ENCODE results near the gene COX8A.
"Not testable (repeated sequence)": the region's sequence is repeated elsewhere in the genome, so short reads cannot be mapped to it uniquely, and the experiment has no call there.

Gene COX8A, protein sequence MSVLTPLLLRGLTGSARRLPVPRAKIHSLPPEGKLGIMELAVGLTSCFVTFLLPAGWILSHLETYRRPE

DNA sequence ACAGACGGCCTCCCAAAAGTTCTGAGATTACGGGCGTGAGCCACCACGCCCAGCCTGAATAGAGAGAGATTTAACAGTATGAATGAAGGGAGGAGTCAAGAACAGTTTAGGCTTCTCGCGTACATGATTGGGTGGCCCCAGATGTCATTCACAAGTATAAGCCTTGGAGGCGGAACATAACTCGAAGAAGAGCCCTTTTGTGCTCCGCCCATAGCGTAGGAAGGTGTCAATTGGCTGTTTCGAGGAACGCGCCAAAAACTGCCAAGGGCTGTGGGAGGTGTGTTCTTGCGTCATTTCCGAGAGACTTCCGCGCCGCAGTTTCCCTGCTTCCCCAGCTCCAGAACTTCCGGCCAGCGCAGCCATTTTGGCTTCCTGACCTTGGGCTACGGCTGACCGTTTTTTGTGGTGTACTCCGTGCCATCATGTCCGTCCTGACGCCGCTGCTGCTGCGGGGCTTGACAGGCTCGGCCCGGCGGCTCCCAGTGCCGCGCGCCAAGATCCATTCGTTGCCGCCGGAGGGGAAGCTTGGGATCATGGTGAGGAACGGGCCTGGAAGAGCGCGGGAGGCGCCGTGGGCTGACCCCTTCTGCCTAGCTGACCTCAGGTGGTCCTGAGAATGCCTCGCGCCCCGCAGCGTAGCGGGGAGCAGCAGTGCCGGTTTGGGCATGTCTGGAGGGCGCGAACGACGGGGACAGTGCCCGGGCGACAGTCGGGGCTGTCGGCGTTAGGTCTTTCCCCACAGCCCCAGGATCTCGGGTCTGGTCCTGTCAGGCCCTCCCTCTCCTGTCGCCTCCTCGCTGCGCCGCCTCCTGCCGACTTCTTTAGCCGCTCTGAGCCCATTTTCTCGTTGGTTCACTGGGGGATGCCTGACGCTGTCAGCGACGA is at the start of gene COX8A:
Gene COX8A, plus strand, starts transcription at position 362 of the 885 bp plus-strand sequence. Its CDS starts 61 bp downstream, at position 423.
- peak; percentile 99 for DNase-seq

DNA sequence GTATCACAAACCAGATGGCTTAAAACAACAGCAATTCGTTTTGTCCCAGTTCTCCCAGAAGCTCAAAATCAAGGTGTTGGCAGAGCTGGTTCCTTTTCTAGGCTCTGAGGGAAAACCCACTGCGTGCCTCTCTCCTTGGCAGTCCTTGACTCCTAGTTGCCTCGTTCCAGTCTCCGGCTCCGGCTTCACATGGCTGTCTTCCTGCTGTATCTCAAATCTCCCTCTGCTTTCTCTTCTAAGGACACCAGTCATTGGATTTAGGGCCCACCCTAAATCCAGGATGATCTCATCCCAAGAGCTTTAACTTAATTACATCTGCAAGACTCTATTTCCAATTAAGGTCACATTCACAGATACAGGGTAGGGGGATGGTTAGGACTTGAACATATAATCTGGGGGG is 44.8 kb upstream of the COX8A start:
- DNase-seq: no peak

DNA sequence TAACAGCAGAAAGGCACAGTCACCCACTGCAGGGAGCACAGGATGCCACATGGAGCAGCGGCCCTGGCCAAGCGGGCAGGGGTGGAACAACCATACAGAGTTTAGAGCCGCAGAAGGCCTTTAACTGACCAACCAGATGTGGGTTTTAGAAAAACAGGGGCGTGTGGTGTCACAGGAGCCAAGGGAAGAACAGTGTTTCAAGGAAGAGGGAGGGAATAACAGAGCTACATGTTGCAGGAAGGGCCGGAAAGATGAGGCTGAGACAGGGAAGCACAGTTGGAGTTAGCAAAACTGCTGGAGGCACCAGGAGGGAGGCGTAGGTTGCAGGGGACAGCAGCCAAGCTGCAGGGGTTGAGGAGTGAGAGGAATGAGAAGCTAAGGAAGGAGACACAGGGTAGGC is 43.4 kb upstream of the COX8A start:
- no peak for DNase-seq

GRCh38 chr11:63931876-63932275 is 42.5 kb upstream of the COX8A start:
- no peak for DNase-seq

- DNase-seq: no peak
Measured at GRCh38 chr11:63933459-63933858, 41.0 kb upstream of the COX8A start.

- DNase-seq: no peak
Measured at GRCh38 chr11:63937713-63938478, 36.5 kb upstream of the COX8A start.

GRCh38 chr11:63938479-63939396 is 35.7 kb upstream of the COX8A start, which contains the start of gene NAA40:
NAA40 (plus strand) TSS chr11:63939002; CDS start chr11:63939097, 95 bp downstream.
- peak; percentile 94 for DNase-seq

GRCh38 chr11:63939397-63939891 is 35.0 kb upstream of the COX8A start:
- DNase-seq: no peak

- no peak for DNase-seq
Measured at GRCh38 chr11:63940786-63941185, 33.6 kb upstream of the COX8A start.

- no peak for DNase-seq
Measured at GRCh38 chr11:63941901-63942300, 32.5 kb upstream of the COX8A start.

DNA sequence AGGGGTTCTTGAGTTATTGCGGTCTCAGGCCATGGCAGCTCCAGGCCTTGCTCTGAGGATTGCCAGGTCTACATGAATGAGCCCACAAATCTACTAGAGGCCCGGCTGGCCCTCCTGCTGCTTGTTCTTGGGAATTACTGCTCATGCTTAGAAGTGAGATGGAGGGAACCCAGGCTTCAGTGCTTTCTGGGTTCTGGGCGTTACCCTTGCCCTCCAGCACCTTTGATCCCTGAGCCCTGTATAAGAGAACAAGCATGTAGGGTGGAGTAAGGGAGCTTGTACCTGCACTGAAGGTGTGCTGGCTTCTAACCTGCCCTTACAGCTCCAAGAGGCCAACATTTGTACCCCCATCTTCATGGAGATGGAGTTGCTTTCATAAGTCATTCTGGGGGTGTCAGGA is 31.6 kb upstream of the COX8A start:
- DNase-seq: no peak

DNA sequence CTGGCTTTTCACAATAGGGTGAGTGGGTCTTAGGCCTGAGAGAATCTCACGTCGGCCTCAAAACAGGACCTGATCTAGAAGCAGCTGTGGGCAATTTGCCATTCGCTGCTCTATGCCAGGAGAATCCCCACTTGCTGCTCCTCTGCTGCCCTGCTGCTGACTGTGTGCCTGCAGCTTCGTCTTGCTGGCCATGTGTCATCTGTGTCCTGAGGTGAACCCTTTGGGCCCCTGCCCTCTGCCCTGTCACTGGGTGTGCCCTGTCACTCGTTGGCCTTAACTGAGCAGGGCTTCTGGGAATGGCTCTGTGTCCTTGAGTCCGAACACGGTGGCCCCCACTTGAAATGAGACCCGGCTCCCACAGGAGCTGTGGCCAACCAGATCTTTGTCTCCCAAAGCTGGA is 29.4 kb upstream of the COX8A start:
- DNase-seq: no peak

DNA sequence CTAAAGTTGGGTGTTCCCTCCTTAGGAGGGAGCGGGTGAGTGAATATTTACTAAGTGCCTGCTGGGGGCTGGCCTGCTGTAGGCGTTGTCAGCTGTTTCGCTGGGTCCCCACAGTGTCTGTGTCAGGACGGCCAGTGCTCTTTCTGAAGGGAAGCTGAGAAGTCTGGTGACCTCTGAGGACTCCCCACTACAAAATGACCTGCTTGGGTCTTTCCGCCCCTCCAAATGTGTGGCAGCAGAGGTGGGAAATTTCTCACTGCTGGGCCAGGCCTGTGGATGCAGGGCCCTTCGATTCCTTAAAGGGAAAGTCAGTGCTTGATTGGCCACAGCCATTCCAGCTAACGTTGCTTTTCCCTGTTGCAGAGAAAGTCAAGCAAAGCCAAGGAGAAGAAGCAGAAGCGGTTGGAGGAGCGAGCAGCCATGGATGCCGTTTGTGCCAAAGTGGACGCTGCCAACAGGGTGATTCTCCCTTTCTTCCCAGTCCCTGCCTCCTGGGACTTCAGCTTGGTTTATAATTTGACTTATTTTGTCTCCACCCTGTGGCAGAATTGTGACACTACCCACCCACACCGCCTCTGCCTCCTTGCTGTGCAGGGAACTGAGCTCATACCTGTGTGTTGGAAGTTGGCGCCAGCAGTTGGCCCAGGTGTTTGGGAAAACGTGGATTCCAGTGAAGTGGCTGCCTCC is 28.8 kb upstream of the COX8A start:
- DNase-seq: peak; percentile 22

DNA sequence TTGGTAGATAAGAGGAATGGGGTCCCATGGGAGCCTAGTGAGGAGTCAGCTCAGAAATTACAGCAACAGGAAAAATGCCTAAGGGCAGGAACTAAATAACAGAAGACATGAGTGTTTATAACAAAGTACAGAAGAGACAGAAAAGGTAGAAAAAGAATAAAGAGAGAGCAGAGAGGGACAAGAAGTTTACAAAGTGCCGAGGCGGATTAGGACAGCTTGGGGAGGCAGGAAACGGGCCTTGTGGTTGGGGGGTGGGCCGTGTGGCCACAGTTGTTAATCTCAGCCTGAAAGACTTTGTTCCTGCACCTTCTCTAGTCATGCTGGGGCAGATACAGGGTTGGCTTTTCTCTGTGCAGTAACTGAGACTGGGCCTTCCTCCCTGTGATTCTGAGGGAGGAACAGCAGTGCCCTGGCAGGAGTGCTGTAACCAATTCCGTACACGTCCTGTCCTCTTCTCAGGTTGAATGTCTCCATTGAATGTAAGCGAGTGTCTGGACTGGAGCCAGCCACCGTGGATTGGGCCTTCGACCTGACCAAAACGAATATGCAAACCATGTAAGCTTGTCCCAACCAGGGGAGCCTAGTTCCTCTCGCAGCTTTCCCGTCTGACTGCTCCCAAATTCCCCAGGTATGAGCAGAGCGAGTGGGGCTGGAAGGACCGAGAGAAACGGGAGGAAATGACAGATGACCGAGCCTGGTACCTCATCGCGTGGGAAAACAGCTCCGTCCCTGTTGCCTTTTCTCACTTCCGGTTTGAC is 22.5 kb upstream of the COX8A start:
- no peak for DNase-seq

DNA sequence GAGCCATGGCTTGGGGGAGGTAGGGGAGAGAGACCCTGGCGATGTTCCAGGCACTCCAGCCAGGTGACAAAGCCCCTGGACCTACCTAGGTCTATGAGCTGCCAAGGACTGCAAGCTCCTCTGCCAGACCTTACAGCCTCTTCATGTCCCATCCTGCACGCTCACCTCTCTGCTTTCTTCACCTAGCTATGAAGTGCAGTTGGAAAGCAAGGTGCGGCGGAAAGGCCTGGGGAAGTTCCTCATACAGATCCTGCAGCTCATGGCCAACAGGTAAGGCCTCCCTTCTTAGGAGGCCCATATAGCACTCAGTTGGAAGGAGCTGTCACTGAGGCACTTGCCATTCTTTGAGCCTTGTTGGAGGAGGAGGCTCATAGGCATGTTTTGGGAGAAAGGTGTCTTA is 21.9 kb upstream of the COX8A start:
- no peak for DNase-seq

DNA sequence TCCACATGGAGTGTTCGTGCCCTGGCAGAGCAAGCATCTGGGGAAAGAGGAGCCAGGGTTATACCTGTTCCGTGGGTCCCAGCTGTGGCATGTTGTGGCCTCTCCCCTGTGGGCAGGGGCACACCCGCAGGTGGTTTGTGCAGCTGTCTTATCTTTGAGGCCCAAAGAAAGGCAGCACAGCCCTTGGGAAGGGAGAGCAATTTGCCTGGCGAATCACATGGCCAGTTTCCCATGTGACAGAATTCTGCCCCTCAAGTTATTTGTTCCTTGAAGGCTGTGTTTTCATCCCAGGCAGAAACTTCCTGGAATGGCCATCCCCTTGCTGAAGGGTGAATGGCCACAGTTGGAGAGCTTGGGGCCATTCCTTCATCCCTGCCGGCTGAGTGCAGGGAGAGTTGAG is 16.4 kb upstream of the COX8A start:
- DNase-seq: no peak

- DNase-seq: no peak
Measured at GRCh38 chr11:63961608-63962412, 12.6 kb upstream of the COX8A start.

DNA sequence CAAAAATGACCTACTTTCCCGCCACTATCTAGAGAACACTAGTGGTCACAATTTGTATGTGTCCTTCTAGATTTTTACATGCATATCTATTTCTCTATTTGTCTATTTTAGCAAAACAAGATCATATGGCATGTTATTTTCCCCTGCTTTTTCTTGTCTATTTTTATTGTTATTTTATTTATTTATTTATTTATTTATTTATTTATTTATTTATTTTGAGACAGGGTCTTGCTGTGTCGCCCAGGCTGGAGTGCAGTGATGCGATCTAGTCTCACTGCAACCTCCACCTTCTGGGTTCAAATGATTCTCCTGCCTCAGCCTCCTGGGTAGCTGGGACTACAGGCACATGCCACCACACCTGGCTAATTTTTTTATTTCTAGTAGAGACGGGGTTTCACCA is 10.5 kb upstream of the COX8A start:
- not testable (repeated sequence) for DNase-seq

GRCh38 chr11:63966444-63966843 is 8.0 kb upstream of the COX8A start:
- DNase-seq: no peak

GRCh38 chr11:63969461-63969860 is 5.0 kb upstream of the COX8A start:
- no peak for DNase-seq

All from NCI-H1048 (cell line).